ENCODE results near the gene MARK3. TPM values are rescaled to one million over a fixed set of nuclear protein-coding genes. Genes with fewer than 3 reads are reported as not detected.

Gene MARK3
- total and polyA plus RNA-seq, 2 donors from 2014 or later = 39.8 to 83.1 TPM

DNA sequence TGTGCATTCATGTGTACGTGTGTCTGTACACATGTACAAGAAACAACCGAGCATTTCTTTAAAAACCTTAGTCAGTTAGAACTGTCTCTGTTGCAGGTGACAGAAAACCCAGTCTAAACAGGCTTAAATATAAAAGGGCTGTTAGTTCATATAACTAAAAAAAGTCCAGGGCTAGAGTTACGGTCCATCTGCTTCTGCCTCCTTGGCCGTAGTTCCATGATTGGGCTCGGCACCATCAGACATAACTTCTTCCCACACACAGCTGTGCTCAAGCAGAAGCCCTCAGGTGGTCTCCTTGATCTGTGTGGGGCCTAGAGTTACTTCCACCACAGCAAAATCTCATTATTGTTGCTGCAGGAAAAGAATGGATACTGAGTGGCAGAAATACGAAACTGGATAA, 102.9 kb downstream of the MARK3 start:
- Histone ChIP-seq H3K27me3 (ENCODE audit: control insufficient read depth, insufficient read depth, low read length) (no peaks in the 10 kb centered on the region), H3K9ac (ENCODE audit: low read length in 3 of 3) (no peak overlapping the region), H3K36me3 (ENCODE audit: control insufficient read depth in 2 of 3, insufficient read depth in 3 of 3, low read length in 3 of 3) (peaks cover 3 to 36% (median 14%) of the 10 kb centered on the region in 3 donors), H3K4me3 (ENCODE audit: low read length in 3 of 3) (no peak overlapping the region), H3K9me3 (ENCODE audit: control insufficient read depth in 2 of 3, insufficient read depth in 1 of 3, low read length in 3 of 3) (no peaks in the 10 kb centered on the region), H3K27ac (ENCODE audit: low read depth in 2 of 2, low read length in 2 of 2) (no peak overlapping the region), H3K4me1 (ENCODE audit: control insufficient read depth in 2 of 3, insufficient read depth in 2 of 3, low read depth in 1 of 3, low read length in 3 of 3) (no peaks in the 10 kb centered on the region)
- intact Hi-C loops (cut with DNase I) = no loop called here
- TF ChIP-seq CTCF (IDR thresholded peaks at IDR 0.05; ENCODE audit: borderline replicate concordance, extremely low read depth, insufficient read depth) = no peak
- DNase-seq (no peak), FAIRE-seq (no peak)

DNA sequence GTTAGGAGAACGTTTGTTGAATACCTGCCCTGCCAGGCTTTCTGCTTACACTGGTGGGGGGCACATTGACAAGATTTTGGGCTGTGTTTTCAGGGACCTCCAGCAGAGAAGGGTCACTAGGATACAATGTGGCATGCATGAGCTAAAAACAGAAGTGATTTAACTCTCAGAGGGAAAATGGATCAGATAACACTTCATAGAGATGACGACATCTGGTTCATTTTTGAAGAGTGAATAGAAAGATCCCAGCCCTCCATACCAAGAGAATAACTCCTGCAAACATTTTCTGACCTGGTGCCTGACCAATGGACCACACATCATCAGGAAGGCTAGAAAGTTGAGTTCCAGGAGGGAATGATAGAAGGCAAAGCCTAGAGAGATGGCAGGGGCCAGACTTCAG, 103.7 kb downstream of the MARK3 start:
- Histone ChIP-seq H3K9ac (ENCODE audit: low read length in 3 of 3) (no peak overlapping the region), H3K36me3 (ENCODE audit: control insufficient read depth in 2 of 3, insufficient read depth in 3 of 3, low read length in 3 of 3) (peaks cover 4 to 40% (median 17%) of the 10 kb centered on the region in 3 donors), H3K9me3 (ENCODE audit: control insufficient read depth in 2 of 3, insufficient read depth in 1 of 3, low read length in 3 of 3) (no peaks in the 10 kb centered on the region), H3K27ac (ENCODE audit: low read depth in 2 of 2, low read length in 2 of 2) (no peak overlapping the region), H3K4me3 (ENCODE audit: low read length in 3 of 3) (no peak overlapping the region), H3K4me1 (ENCODE audit: control insufficient read depth in 2 of 3, insufficient read depth in 2 of 3, low read depth in 1 of 3, low read length in 3 of 3) (no peaks in the 10 kb centered on the region), H3K27me3 (ENCODE audit: control insufficient read depth, insufficient read depth, low read length) (no peaks in the 10 kb centered on the region)
- FAIRE-seq (no peak), DNase-seq (no peak)
- intact Hi-C loops (cut with DNase I) = no loop called here
- no peak for TF ChIP-seq CTCF (IDR thresholded peaks at IDR 0.05; ENCODE audit: borderline replicate concordance, extremely low read depth, insufficient read depth)

DNA sequence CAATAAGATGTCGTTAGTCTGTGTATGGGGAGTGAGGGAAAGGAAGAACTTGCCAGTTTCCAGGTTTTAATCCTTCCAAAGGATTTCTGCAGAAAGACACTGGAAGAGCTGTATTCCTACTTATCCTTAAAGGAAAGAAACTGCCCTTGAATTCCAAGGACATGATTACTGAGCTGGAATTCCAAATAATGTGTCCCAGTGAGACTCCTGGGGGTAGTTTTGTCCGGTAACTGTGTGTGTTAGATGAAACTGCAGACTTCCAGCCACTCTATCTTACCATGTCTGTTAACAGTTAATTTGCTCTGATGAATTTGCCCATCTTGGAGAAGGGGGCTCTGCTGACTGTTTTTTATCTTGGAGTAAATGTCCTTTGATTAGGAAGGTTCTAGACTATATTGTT, 104.4 kb downstream of the MARK3 start:
- no peaks in the 10 kb centered on the region for H3K4me1 ChIP-seq (ENCODE audit: control insufficient read depth in 2 of 3, insufficient read depth in 2 of 3, low read depth in 1 of 3, low read length in 3 of 3)
- H3K9ac ChIP-seq (ENCODE audit: low read length in 3 of 3) = no peak overlapping the region
- DNase-seq (no peak), FAIRE-seq (no peak)
- TF ChIP-seq CTCF (IDR thresholded peaks at IDR 0.05; ENCODE audit: borderline replicate concordance, extremely low read depth, insufficient read depth) = no peak
- H3K27me3 ChIP-seq (ENCODE audit: control insufficient read depth, insufficient read depth, low read length) = no peaks in the 10 kb centered on the region
- no peaks in the 10 kb centered on the region for H3K9me3 ChIP-seq (ENCODE audit: control insufficient read depth in 2 of 3, insufficient read depth in 1 of 3, low read length in 3 of 3)
- H3K27ac ChIP-seq (ENCODE audit: low read depth in 2 of 2, low read length in 2 of 2) = no peak overlapping the region
- H3K4me3 ChIP-seq (ENCODE audit: low read length in 3 of 3) = no peak overlapping the region
- H3K36me3 ChIP-seq (ENCODE audit: control insufficient read depth in 2 of 3, insufficient read depth in 3 of 3, low read length in 3 of 3) = peaks cover 4 to 40% (median 17%) of the 10 kb centered on the region in 3 donors
- intact Hi-C loops (cut with DNase I) = no loop called here

DNA sequence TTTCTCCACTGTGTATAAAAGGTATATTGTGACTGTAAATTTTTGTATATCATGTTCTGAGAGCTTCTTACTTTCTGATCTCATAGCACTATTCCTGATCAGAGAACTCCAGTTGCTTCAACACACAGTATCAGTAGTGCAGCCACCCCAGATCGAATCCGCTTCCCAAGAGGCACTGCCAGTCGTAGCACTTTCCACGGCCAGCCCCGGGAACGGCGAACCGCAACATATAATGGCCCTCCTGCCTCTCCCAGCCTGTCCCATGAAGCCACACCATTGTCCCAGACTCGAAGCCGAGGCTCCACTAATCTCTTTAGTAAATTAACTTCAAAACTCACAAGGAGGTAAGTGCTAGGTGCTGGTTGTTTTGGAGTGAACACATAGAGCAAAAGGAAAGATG, 106.5 kb downstream of the MARK3 start:
- no peak overlapping the region for H3K9ac ChIP-seq (ENCODE audit: low read length in 3 of 3)
- FAIRE-seq = no peak
- no peaks in the 10 kb centered on the region for H3K9me3 ChIP-seq (ENCODE audit: control insufficient read depth in 2 of 3, insufficient read depth in 1 of 3, low read length in 3 of 3)
- no peak for TF ChIP-seq CTCF (IDR thresholded peaks at IDR 0.05; ENCODE audit: borderline replicate concordance, extremely low read depth, insufficient read depth)
- DNase-seq = no peak
- H3K27ac ChIP-seq (ENCODE audit: low read depth in 2 of 2, low read length in 2 of 2) = no peak overlapping the region
- no peaks in the 10 kb centered on the region for H3K4me1 ChIP-seq (ENCODE audit: control insufficient read depth in 2 of 3, insufficient read depth in 2 of 3, low read depth in 1 of 3, low read length in 3 of 3)
- no peaks in the 10 kb centered on the region for H3K27me3 ChIP-seq (ENCODE audit: control insufficient read depth, insufficient read depth, low read length)
- intact Hi-C loops (cut with DNase I) = no loop called here
- no peak overlapping the region for H3K4me3 ChIP-seq (ENCODE audit: low read length in 3 of 3)
- peaks cover 4 to 41% (median 26%) of the 10 kb centered on the region in 3 donors for H3K36me3 ChIP-seq (ENCODE audit: control insufficient read depth in 2 of 3, insufficient read depth in 3 of 3, low read length in 3 of 3)
